GM10266 (cell line): Measurements from ENCODE around the gene KLHL30.
A peak's percentile ranks its signal among the peaks of the same experiment; 100 is the strongest.

ENCODE experiments used
- DNase-seq: peaks from one replicate; pipeline ENCODE4 v3.0.0; 2012; ENCODE audit errors: extremely low spot score
- CTCF ChIP-seq: IDR thresholded peaks from 2 replicates; pipeline ENCODE4 v1.5.1; 2012; ENCODE audit warnings: mild to moderate bottlenecking, low read depth; ENCODE audit not compliant: control insufficient read depth, insufficient read depth; ENCODE audit errors: missing control alignments

The KLHL30 gene

GRCh38 chr2:238127165-238128060, 11.1 kb upstream of the KLHL30 start:
- TF ChIP-seq CTCF = no peak
- peak; percentile 61 for DNase-seq

- TF ChIP-seq CTCF = no peak
- no peak for DNase-seq
These were observed 10.4 kb upstream of the KLHL30 start for GRCh38 chr2:238128061-238128440.

GRCh38 chr2:238128534-238129001, 9.9 kb upstream of the KLHL30 start:
- TF ChIP-seq CTCF = no peak
- no peak for DNase-seq

- TF ChIP-seq CTCF = no peak
These were observed 9.1 kb upstream of the KLHL30 start for GRCh38 chr2:238129166-238130010.

GRCh38 chr2:238130111-238130695, 8.3 kb upstream of the KLHL30 start:
- TF ChIP-seq CTCF = no peak
- DNase-seq = no peak

More at GRCh38 chr2:238129166-238130010, 9.1 kb upstream of the KLHL30 start:
- DNase-seq = no peak

- DNase-seq = no peak
- no peak for TF ChIP-seq CTCF
These were observed 7.5 kb upstream of the KLHL30 start for GRCh38 chr2:238130696-238131628.
